Naive thymus-derived CD4-positive, alpha-beta T cell (primary cell): ENCODE data around the gene IGLL5. TPM values are rescaled to one million over a fixed set of nuclear protein-coding genes. Genes with fewer than 3 reads are reported as not detected.
A peak's percentile ranks its signal among the peaks of the same experiment; 100 is the strongest.

ENCODE experiments used
- ATAC-seq: fragments of 150-1000 bp; cut with Tn5 transposase; 2 replicates; pipeline ENCODE4 v1.10.0; 2021; ENCODE audit warnings: mild to moderate bottlenecking, moderate library complexity
- CTCF ChIA-PET: fragments of 350-600 bp; sonication (Branson Sonifier 250); formaldehyde crosslinking; loops from one replicate; lab custom pipeline; 2021; ENCODE audit warnings: antibody characterized with exemption; lab: Charles Lee
- POLR2A ChIA-PET: fragments of 350-600 bp; sonication (Branson Sonifier 250); formaldehyde crosslinking; loops from one replicate; lab custom pipeline; 2021; ENCODE audit warnings: antibody characterized with exemption, inconsistent platforms; lab: Charles Lee
- DNase-seq, 9 donors: peaks; one replicate each; pipeline versions ENCODE4 v3.0.0 to v3.0.0-alpha.2; 2020 to 2022; ENCODE audit warnings: mixed read lengths in 1 of 9
- H3K27ac ChIP-seq: one replicate; pipeline ENCODE4 v1.7.0; 2013; ENCODE audit warnings: mild to moderate bottlenecking, low read depth, low read length, moderate library complexity
- H3K27me3 ChIP-seq, 2 donors: one replicate each; pipeline ENCODE4 v1.7.0; 2013; ENCODE audit warnings: low read length in 2 of 2, mild to moderate bottlenecking in 2 of 2, moderate library complexity in 2 of 2; ENCODE audit not compliant: control insufficient read depth in 2 of 2, insufficient read depth in 2 of 2
- H3K36me3 ChIP-seq, 3 experiments: 1 replicate in 2 of 3; 2 replicates in 1 of 3; pipeline ENCODE4 v1.7.0; 2013; ENCODE audit warnings: low read length in 3 of 3, mild to moderate bottlenecking in 3 of 3, moderate library complexity in 1 of 3; ENCODE audit not compliant: insufficient read depth in 3 of 3, control insufficient read depth in 2 of 3
- H3K4me1 ChIP-seq, 2 donors: one replicate each; pipeline ENCODE4 v1.7.0; 2013; ENCODE audit warnings: low read length in 2 of 2, mild to moderate bottlenecking in 2 of 2, moderate library complexity in 1 of 2; ENCODE audit not compliant: control insufficient read depth in 2 of 2, insufficient read depth in 2 of 2
- H3K4me3 ChIP-seq: 2 replicates; pipeline ENCODE4 v1.7.0; 2013; ENCODE audit warnings: mild to moderate bottlenecking, low read length
- H3K9me3 ChIP-seq, 3 experiments: 1 replicate in 2 of 3; 2 replicates in 1 of 3; pipeline ENCODE4 v1.7.0; 2013; ENCODE audit warnings: low read length in 3 of 3; ENCODE audit not compliant: control insufficient read depth in 2 of 3
- H3K27ac Mint-ChIP-seq, 9 donors: one replicate each; pipeline ENCODE4 v1.8.0; 2020 to 2022; ENCODE audit warnings: mixed read lengths in 9 of 9, mild to moderate bottlenecking in 8 of 9, moderate library complexity in 5 of 9, inconsistent platforms in 2 of 9
- H3K27me3 Mint-ChIP-seq, 5 donors: one replicate each; pipeline ENCODE4 v1.8.0; 2021 to 2022; ENCODE audit warnings: mixed read lengths in 5 of 5, mild to moderate bottlenecking in 1 of 5
- H3K36me3 Mint-ChIP-seq, 5 donors: one replicate each; pipeline ENCODE4 v1.8.0; 2020 to 2022; ENCODE audit warnings: mixed read lengths in 5 of 5, mild to moderate bottlenecking in 3 of 5, inconsistent platforms in 1 of 5
- H3K4me1 Mint-ChIP-seq, 7 donors: one replicate each; pipeline ENCODE4 v1.8.0; 2020 to 2022; ENCODE audit warnings: mixed read lengths in 7 of 7, mild to moderate bottlenecking in 3 of 7, inconsistent platforms in 1 of 7
- H3K4me3 Mint-ChIP-seq, 10 donors: one replicate each; pipeline ENCODE4 v1.8.0; 2020 to 2022; ENCODE audit warnings: mild to moderate bottlenecking in 10 of 10, mixed read lengths in 10 of 10, moderate library complexity in 6 of 10, inconsistent platforms in 2 of 10
- H3K9me3 Mint-ChIP-seq, 11 donors: one replicate each; pipeline ENCODE4 v1.8.0; 2020 to 2022; ENCODE audit warnings: mixed read lengths in 11 of 11, mild to moderate bottlenecking in 4 of 11, inconsistent platforms in 1 of 11, moderate library complexity in 1 of 11
- intact Hi-C, 2 donors: fragments of 100-400 bp; cut with micrococcal nuclease; formaldehyde crosslinking; loops; one replicate each; pipeline ENCODE4 v1.15.1; 2023
- polyA plus RNA-seq, 2 donors: library from polyadenylated mRNA; unstranded; fragments of 300-500 nt; fragmentation: Illumina TruSeq; gene quantifications; one replicate each; pipeline ENCODE4 v1.2.3, GENCODE V29; 2021
- total RNA-seq, 6 experiments: library from RNA in 5 of 6; stranded (reverse) in 5 of 6; gene quantifications; 1 replicate in 5 of 6; 2 replicates in 1 of 6; pipeline ENCODE4 v1.2.3 and lab custom pipeline; 2021 to 2026

The IGLL5 gene
- total and polyA plus RNA-seq, 7 experiments from 2014 or later = 0.53 to 16.0 (median 12.3) TPM; not detected in 4

- Histone ChIP-seq H3K4me3 (no peak overlapping the region), H3K27me3 (no peaks in the 10 kb centered on the region), H3K4me1 (peaks cover 32 to 39% of the 10 kb centered on the region in 2 donors), H3K36me3 (no peaks in the 10 kb centered on the region), H3K27ac (no peak overlapping the region), H3K9me3 (no peaks in the 10 kb centered on the region)
- intact Hi-C loops = loop anchor here in 1 of 2 donors (5.0 kb wide), 1 partner anchor 51 kb away; no protein-coding TSS in a partner anchor
- H3K27ac Mint-ChIP-seq = peak overlapping the region in 3 of 9 donors; percentile 4 to 40 (median 6)
- H3K4me3 Mint-ChIP-seq = no peak overlapping the region
- H3K9me3 Mint-ChIP-seq = peaks cover 0 to 4% (median 0%) of the 10 kb centered on the region in 11 donors
- no peak for ATAC-seq
- POLR2A ChIA-PET = no interaction called here
- no peak for DNase-seq
- peaks cover 28 to 51% (median 38%) of the 10 kb centered on the region in 7 donors for H3K4me1 Mint-ChIP-seq
- H3K27me3 Mint-ChIP-seq = peaks cover 0 to 53% (median 0%) of the 10 kb centered on the region in 5 donors
- CTCF ChIA-PET = interaction anchor here (1.1 kb wide), 1 partner anchor 9 kb away, joined by 3 read pairs; no protein-coding TSS in a partner anchor
- peaks cover 0 to 8% (median 0%) of the 10 kb centered on the region in 5 donors for H3K36me3 Mint-ChIP-seq
Observed at GRCh38 chr22:22867996-22868715, 19.5 kb upstream of the IGLL5 start.

DNA sequence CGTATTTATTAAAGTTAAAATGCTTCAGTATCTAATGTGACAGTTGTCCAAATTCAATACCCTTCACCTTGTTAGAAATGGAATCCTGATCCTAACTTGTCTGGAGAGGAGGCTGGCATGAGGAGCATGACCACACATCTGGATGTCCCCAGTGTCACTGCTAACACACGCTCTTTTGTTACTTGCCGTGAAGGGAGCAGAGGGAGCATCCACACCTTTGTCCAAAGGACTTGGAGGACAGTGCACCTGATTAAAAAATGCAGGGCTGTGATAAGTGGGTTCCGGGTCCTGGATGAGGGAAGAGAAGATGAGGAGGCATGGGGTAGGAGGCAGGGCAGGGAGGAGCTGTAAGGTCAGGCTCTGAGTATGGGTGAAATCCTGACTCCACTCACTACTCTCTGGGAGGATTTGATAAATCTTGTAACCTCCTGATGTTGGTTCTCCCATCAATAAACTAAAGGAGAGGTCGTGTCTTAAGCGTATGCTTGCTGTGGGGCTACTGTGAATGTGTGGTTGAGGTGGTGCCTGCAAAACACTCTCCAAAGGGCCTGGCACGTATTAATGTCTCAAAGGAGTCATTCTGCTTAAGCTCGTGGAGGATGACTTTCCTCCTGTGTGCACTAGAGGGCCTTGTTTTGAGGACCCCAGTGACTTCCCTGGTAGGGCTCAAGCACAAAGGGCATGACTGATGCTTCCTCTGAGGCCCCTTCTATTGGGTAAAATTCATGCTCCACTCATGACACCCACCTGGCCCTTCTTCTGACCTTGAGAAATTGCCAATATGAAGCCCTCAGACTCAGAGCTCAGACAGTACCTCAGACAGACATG, 16.8 kb upstream of the IGLL5 start:
- no peaks in the 10 kb centered on the region for H3K36me3 ChIP-seq
- Mint-ChIP-seq H3K27me3 (peaks cover 0 to 57% (median 0%) of the 10 kb centered on the region in 5 donors), H3K4me3 (no peak overlapping the region), H3K36me3 (peaks cover 0 to 8% (median 0%) of the 10 kb centered on the region in 5 donors), H3K9me3 (peaks cover 0 to 21% (median 8%) of the 10 kb centered on the region in 11 donors), H3K27ac (no peak overlapping the region), H3K4me1 (peaks cover 10 to 25% (median 14%) of the 10 kb centered on the region in 7 donors)
- CTCF ChIA-PET = interaction anchor here (0.8 to 1.6 kb wide), 5 partner anchors 22 to 117 kb away, joined by 3 to 9 read pairs (median 7); no protein-coding TSS in a partner anchor
- POLR2A ChIA-PET = interaction anchor here (0.8 to 1.3 kb wide), 2 partner anchors 18 to 56 kb away, joined by 3 to 5 read pairs; no protein-coding TSS in a partner anchor
- peaks cover 12 to 19% of the 10 kb centered on the region in 2 donors for H3K4me1 ChIP-seq
- intact Hi-C loops = no loop called here
- peaks cover 0 to 9% (median 0%) of the 10 kb centered on the region in 3 experiments for H3K9me3 ChIP-seq
- ATAC-seq (no peak), DNase-seq (no peak)
- no peak overlapping the region for H3K4me3 ChIP-seq
- no peaks in the 10 kb centered on the region for H3K27me3 ChIP-seq
- H3K27ac ChIP-seq = no peak overlapping the region

DNA sequence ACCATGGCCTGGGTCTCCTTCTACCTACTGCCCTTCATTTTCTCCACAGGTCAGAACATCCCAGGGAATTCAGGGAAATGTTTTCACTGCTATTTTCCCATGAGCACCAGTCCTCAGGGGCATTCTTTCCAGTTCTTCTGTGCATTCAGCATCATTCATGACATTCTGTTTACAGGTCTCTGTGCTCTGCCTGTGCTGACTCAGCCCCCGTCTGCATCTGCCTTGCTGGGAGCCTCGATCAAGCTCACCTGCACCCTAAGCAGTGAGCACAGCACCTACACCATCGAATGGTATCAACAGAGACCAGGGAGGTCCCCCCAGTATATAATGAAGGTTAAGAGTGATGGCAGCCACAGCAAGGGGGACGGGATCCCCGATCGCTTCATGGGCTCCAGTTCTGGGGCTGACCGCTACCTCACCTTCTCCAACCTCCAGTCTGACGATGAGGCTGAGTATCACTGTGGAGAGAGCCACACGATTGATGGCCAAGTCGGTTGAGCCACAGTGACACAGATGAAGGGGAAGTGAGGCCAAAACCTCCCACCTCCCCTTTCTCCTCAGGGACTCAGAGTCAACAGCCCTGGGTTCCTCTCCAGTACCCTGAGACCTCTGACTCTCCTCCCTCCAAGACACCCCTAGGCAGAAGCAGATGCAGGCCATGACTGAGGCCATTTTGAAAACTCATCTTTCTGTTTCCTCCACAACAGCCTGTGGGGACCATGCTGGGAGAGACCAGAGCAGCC, 15.9 kb upstream of the IGLL5 start:
- ChIA-PET POLR2A (interaction anchor here (0.8 to 1.3 kb wide), 2 partner anchors 19 to 57 kb away, joined by 3 to 5 read pairs; no protein-coding TSS in a partner anchor), CTCF (interaction anchor here (0.9 to 1.6 kb wide), 4 partner anchors 23 to 117 kb away, joined by 3 to 9 read pairs (median 7); no protein-coding TSS in a partner anchor)
- H3K27me3 Mint-ChIP-seq = peaks cover 0 to 60% (median 0%) of the 10 kb centered on the region in 5 donors
- H3K4me1 Mint-ChIP-seq = peaks cover 2 to 16% (median 4%) of the 10 kb centered on the region in 7 donors
- H3K27ac Mint-ChIP-seq = no peak overlapping the region
- Histone ChIP-seq H3K9me3 (peaks cover 0 to 9% (median 0%) of the 10 kb centered on the region in 3 experiments), H3K4me3 (no peak overlapping the region), H3K36me3 (no peaks in the 10 kb centered on the region), H3K4me1 (peaks cover 3 to 10% of the 10 kb centered on the region in 2 donors), H3K27ac (no peak overlapping the region), H3K27me3 (no peaks in the 10 kb centered on the region)
- ATAC-seq = no peak
- H3K9me3 Mint-ChIP-seq = peaks cover 0 to 25% (median 8%) of the 10 kb centered on the region in 11 donors
- H3K36me3 Mint-ChIP-seq = peaks cover 0 to 8% (median 0%) of the 10 kb centered on the region in 5 donors
- no peak for DNase-seq
- no peak overlapping the region for H3K4me3 Mint-ChIP-seq
- intact Hi-C loops = no loop called here

- ATAC-seq (no peak), DNase-seq (no peak)
- ChIA-PET POLR2A (interaction anchor here (0.6 to 2.6 kb wide), 3 partner anchors 24 to 53 kb away, joined by 4 to 6 read pairs (median 6); no protein-coding TSS in a partner anchor), CTCF (interaction anchor here (0.7 to 3.5 kb wide), 6 partner anchors 8 to 63 kb away, joined by 3 to 27 read pairs (median 5); no protein-coding TSS in a partner anchor)
- peaks cover 0 to 8% of the 10 kb centered on the region in 2 donors for H3K4me1 ChIP-seq
- H3K27ac ChIP-seq = no peak overlapping the region
- H3K4me3 Mint-ChIP-seq = no peak overlapping the region
- no peaks in the 10 kb centered on the region for H3K27me3 ChIP-seq
- no peaks in the 10 kb centered on the region for H3K36me3 ChIP-seq
- H3K4me3 ChIP-seq = no peak overlapping the region
- peaks cover 0 to 25% (median 8%) of the 10 kb centered on the region in 11 donors for H3K9me3 Mint-ChIP-seq
- H3K9me3 ChIP-seq = peaks cover 0 to 9% (median 0%) of the 10 kb centered on the region in 3 experiments
- H3K27me3 Mint-ChIP-seq = peaks cover 0 to 52% (median 0%) of the 10 kb centered on the region in 5 donors
- H3K4me1 Mint-ChIP-seq = peaks cover 0 to 13% (median 2%) of the 10 kb centered on the region in 7 donors
- intact Hi-C loops = no loop called here
- peaks cover 0 to 8% (median 0%) of the 10 kb centered on the region in 5 donors for H3K36me3 Mint-ChIP-seq
- no peak overlapping the region for H3K27ac Mint-ChIP-seq
Observed at GRCh38 chr22:22872722-22873708, 14.6 kb upstream of the IGLL5 start.

- H3K27me3 Mint-ChIP-seq = peaks cover 0 to 48% (median 0%) of the 10 kb centered on the region in 5 donors
- H3K4me1 Mint-ChIP-seq = peaks cover 0 to 4% (median 3%) of the 10 kb centered on the region in 7 donors
- ChIA-PET CTCF (interaction anchor here (0.7 to 9.4 kb wide), 19 partner anchors 8 to 168 kb away, joined by 3 to 322 read pairs (median 4); no protein-coding TSS in a partner anchor), POLR2A (interaction anchor here (2.4 kb wide), 1 partner anchor 67 kb away, joined by 17 read pairs; no protein-coding TSS in a partner anchor)
- Histone ChIP-seq H3K27ac (no peak overlapping the region), H3K36me3 (no peaks in the 10 kb centered on the region), H3K4me1 (no peaks in the 10 kb centered on the region), H3K9me3 (peaks cover 0 to 9% (median 0%) of the 10 kb centered on the region in 3 experiments), H3K4me3 (no peak overlapping the region), H3K27me3 (no peaks in the 10 kb centered on the region)
- peak overlapping the region in 3 of 9 donors; percentile 36 to 42 (median 40) for H3K27ac Mint-ChIP-seq
- no peak overlapping the region for H3K4me3 Mint-ChIP-seq
- H3K36me3 Mint-ChIP-seq = peaks cover 0 to 8% (median 0%) of the 10 kb centered on the region in 5 donors
- peaks cover 0 to 23% (median 8%) of the 10 kb centered on the region in 11 donors for H3K9me3 Mint-ChIP-seq
- intact Hi-C loops = loop anchor here (1.0 to 5.0 kb wide), 9 partner anchors 22 to 124 kb away; no protein-coding TSS in a partner anchor
- ATAC-seq (peak; percentile 67), DNase-seq (peak; percentile 43 to 80 (median 72))
Observed at GRCh38 chr22:22877523-22878210, 9.9 kb upstream of the IGLL5 start.
